Spleen (tissue), 11 donors: ENCODE measurements around the gene ELF4. TPM values are rescaled to one million over a fixed set of nuclear protein-coding genes. Genes with fewer than 3 reads are reported as not detected.

Experiments
- DNase-seq: peaks from one replicate; pipeline ENCODE4 v3.0.0-alpha.2; 2020
- H3K27ac ChIP-seq, 8 donors: fragments of 200-600 bp; sonication (generic) in 7 of 8; 1 replicate in 4 of 8; 2 replicates in 4 of 8; pipeline versions ENCODE4 v1.5.0 to v1.8.0; 2016 to 2021; ENCODE audit warnings: inconsistent platforms in 4 of 8, mild to moderate bottlenecking in 4 of 8, moderate library complexity in 1 of 8
- H3K27me3 ChIP-seq, 7 donors: fragments of 200-600 bp; sonication (generic) in 6 of 7; replicated peaks in 1 of 7; 1 replicate in 4 of 7; 2 replicates in 3 of 7; pipeline versions ENCODE4 v1.5.0 to v1.8.0; 2016 to 2021; ENCODE audit warnings: inconsistent platforms in 3 of 7, mild to moderate bottlenecking in 1 of 7
- H3K36me3 ChIP-seq, 6 donors: fragments of 200-600 bp; sonication (generic) in 5 of 6; 1 replicate in 4 of 6; 2 replicates in 2 of 6; pipeline versions ENCODE4 v1.5.0 to v1.8.0; 2016 to 2021; ENCODE audit warnings: inconsistent platforms in 2 of 6
- H3K4me1 ChIP-seq, 6 donors: fragments of 200-600 bp; sonication (generic) in 5 of 6; 1 replicate in 3 of 6; 2 replicates in 3 of 6; pipeline versions ENCODE4 v1.5.0 to v1.8.0; 2016 to 2021; ENCODE audit warnings: inconsistent platforms in 3 of 6
- H3K4me3 ChIP-seq, 8 donors: fragments of 200-600 bp; sonication (generic) in 7 of 8; 1 replicate in 4 of 8; 2 replicates in 4 of 8; pipeline versions ENCODE4 v1.5.0 to v1.8.0; 2016 to 2021; ENCODE audit warnings: inconsistent platforms in 4 of 8, mild to moderate bottlenecking in 4 of 8, moderate library complexity in 2 of 8
- H3K9me3 ChIP-seq, 8 donors: fragments of 200-600 bp; sonication (generic) in 7 of 8; 1 replicate in 4 of 8; 2 replicates in 4 of 8; pipeline versions ENCODE4 v1.5.0 to v1.8.0; 2016 to 2021; ENCODE audit warnings: inconsistent platforms in 4 of 8
- POLR2A ChIP-seq, 3 donors: fragments of 450-650 bp; IDR thresholded peaks; one replicate each; pipeline ENCODE4 v1.5.1; 2017; ENCODE audit warnings: antibody characterized with exemption in 3 of 3, mild to moderate bottlenecking in 1 of 3
- POLR2AphosphoS5 ChIP-seq, 3 donors: sonication (generic); formaldehyde crosslinking; IDR thresholded peaks; one replicate each; pipeline ENCODE4 v1.5.1; 2017; ENCODE audit warnings: antibody characterized with exemption in 3 of 3
- WGBS, 5 donors: extraction: QIAGEN DNeasy Blood & Tissue Kit in 3 of 5; methylation state at CpG; one replicate each; pipeline versions ENCODE4 v1.1.5 to v1.1.7; 2013 to 2018; 5-methylcytosine and 5-hydroxymethylcytosine counted together
- intact Hi-C: fragments of 100-400 bp; cut with DNase I; formaldehyde crosslinking; loops from one replicate; pipeline ENCODE4 v1.15.0; 2023; ENCODE audit warnings: low total_unique reads
- polyA plus RNA-seq, 3 donors: library from polyadenylated mRNA; stranded (reverse); fragments of 200-250 nt; gene quantifications; one replicate each; pipeline ENCODE4 v1.2.1, GENCODE V29; 2013
- total RNA-seq, 7 donors: library from RNA; depleted of rRNA in 3 of 7; stranded (reverse); fragments of >200 nt in 3 of 7; fragmentation: NEBNext Ultra II Directional in 4 of 7; extraction: Animal tissue kit (Norgen Biotek cat#: 25700) in 4 of 7; gene quantifications; one replicate each; pipeline versions ENCODE4 v1.1.0 to v1.2.1, GENCODE V29; 2016 to 2021
- TF ChIP-seq, protein P1 (sequence below), 11 experiments: fragments of 200-600 bp in 7 of 11; fragments of 450-650 bp in 4 of 11; sonication (generic) in 4 of 11; IDR thresholded peaks in 8 of 11; conservative IDR thresholded peaks in 3 of 11; 1 replicate in 7 of 11; 2 replicates in 4 of 11; pipeline versions ENCODE4 v1.4.0 to v1.8.0; 2016 to 2021; ENCODE audit warnings: antibody characterized with exemption in 11 of 11, inconsistent platforms in 4 of 11, mild to moderate bottlenecking in 1 of 11
- donor health status: healthy with polysubstance abuse.
- donor health status: DM: no; HTN: no; CAD: no; lungs with moderate emphysema.
- donor health status: DM: no; HTN: no; CAD: no.
- donor health status: Bipolar disorder and iron deficiency.
- donor health status: healthy.
- donor health status: DM: no; HTN: no; CAD: no.
- donor health status: DM: yes; HTN: yes; CAD: no.

Gene ELF4
- total and polyA plus RNA-seq, 10 donors, result 6.4 to 35.3 (median 30.4) TPM

GRCh38 chrX:130048686-130049222 lies 61.5 kb downstream of the ELF4 start:
- WGBS, 5 donors, result 68 to 100% (median 97%) methylated on average over 4 of the region's 4 CpGs
- Histone ChIP-seq H3K4me1 (no peaks in the 10 kb centered on the region), H3K9me3 (peaks cover 0 to 7% (median 0%) of the 10 kb centered on the region in 8 donors), H3K4me3 (no peak overlapping the region), H3K27me3 (no peaks in the 10 kb centered on the region), H3K27ac (no peak overlapping the region), H3K36me3 (peaks cover 0 to 100% (median 37%) of the 10 kb centered on the region in 6 donors)
- no peak for DNase-seq
- TF ChIP-seq, protein P1, sequence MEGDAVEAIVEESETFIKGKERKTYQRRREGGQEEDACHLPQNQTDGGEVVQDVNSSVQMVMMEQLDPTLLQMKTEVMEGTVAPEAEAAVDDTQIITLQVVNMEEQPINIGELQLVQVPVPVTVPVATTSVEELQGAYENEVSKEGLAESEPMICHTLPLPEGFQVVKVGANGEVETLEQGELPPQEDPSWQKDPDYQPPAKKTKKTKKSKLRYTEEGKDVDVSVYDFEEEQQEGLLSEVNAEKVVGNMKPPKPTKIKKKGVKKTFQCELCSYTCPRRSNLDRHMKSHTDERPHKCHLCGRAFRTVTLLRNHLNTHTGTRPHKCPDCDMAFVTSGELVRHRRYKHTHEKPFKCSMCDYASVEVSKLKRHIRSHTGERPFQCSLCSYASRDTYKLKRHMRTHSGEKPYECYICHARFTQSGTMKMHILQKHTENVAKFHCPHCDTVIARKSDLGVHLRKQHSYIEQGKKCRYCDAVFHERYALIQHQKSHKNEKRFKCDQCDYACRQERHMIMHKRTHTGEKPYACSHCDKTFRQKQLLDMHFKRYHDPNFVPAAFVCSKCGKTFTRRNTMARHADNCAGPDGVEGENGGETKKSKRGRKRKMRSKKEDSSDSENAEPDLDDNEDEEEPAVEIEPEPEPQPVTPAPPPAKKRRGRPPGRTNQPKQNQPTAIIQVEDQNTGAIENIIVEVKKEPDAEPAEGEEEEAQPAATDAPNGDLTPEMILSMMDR (IDR thresholded peaks at IDR 0.05 in 8 of 11, conservative IDR thresholded peaks at IDR 0.05 in 3 of 11), result no peak
- TF ChIP-seq POLR2AphosphoS5 (IDR thresholded peaks at IDR 0.05) (no peak), POLR2A (IDR thresholded peaks at IDR 0.05) (no peak)
- intact Hi-C loops, result no loop called here

- Histone ChIP-seq H3K27me3 (no peaks in the 10 kb centered on the region), H3K4me3 (no peak overlapping the region), H3K9me3 (peaks cover 0 to 7% (median 0%) of the 10 kb centered on the region in 8 donors), H3K27ac (no peak overlapping the region), H3K36me3 (peaks cover 0 to 100% (median 26%) of the 10 kb centered on the region in 6 donors), H3K4me1 (no peaks in the 10 kb centered on the region)
- no peak for DNase-seq
- TF ChIP-seq POLR2AphosphoS5 (IDR thresholded peaks at IDR 0.05) (no peak), POLR2A (IDR thresholded peaks at IDR 0.05) (no peak)
- TF ChIP-seq, protein P1 (IDR thresholded peaks at IDR 0.05 in 8 of 11, conservative IDR thresholded peaks at IDR 0.05 in 3 of 11), result no peak
- 83 to 100% (median 98%) methylated on average over 3 to 5 of the region's 5 CpGs for WGBS, 5 donors
- intact Hi-C loops, result no loop called here
Observed at GRCh38 chrX:130047416-130047815, 62.9 kb downstream of the ELF4 start.

GRCh38 chrX:130039847-130040246 lies 70.5 kb downstream of the ELF4 start:
- WGBS, 5 donors, result 71 to 100% (median 90%) methylated on average over 2 of the region's 2 CpGs; no CpG with 5 or more reads in 1 of the 5 donors

DNA sequence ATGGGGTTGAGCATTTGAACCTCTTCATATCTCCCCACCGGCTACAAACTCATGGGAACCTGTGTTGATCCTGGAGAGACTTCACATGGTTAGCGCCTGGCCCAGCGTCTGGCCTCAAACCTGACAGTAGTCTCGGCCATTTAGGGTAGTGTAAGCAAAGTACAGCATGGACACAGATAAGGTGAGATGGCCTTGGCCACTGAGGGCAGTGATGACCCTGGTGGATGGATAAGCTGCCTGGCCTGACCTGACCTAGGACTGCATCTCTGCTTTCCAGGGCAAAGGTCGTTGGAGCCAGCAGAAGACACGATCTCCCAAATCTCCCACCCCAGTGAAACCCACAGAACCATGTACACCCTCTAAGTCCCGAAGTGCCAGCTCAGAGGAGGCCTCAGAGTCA lies 76.1 kb downstream of the ELF4 start:
- H3K4me1 ChIP-seq, result no peaks in the 10 kb centered on the region
- WGBS, 5 donors, result 82 to 96% (median 89%) methylated on average over 6 to 7 of the region's 7 CpGs
- H3K9me3 ChIP-seq, result no peaks in the 10 kb centered on the region
- TF ChIP-seq, protein P1 (IDR thresholded peaks at IDR 0.05 in 8 of 11, conservative IDR thresholded peaks at IDR 0.05 in 3 of 11), result no peak
- no peak for TF ChIP-seq POLR2A (IDR thresholded peaks at IDR 0.05)
- no peak for TF ChIP-seq POLR2AphosphoS5 (IDR thresholded peaks at IDR 0.05)
- DNase-seq, result no peak
- H3K4me3 ChIP-seq, result no peak overlapping the region
- H3K36me3 ChIP-seq, result peaks cover 0 to 100% (median 26%) of the 10 kb centered on the region in 6 donors
- H3K27ac ChIP-seq, result no peak overlapping the region
- H3K27me3 ChIP-seq, result no peaks in the 10 kb centered on the region
- intact Hi-C loops, result no loop called here

More at GRCh38 chrX:130039847-130040246, 70.5 kb downstream of the ELF4 start:
- DNase-seq, result no peak
- intact Hi-C loops, result no loop called here
- Histone ChIP-seq H3K9me3 (no peaks in the 10 kb centered on the region), H3K4me1 (no peaks in the 10 kb centered on the region), H3K36me3 (peaks cover 0 to 100% (median 30%) of the 10 kb centered on the region in 6 donors), H3K4me3 (no peak overlapping the region), H3K27me3 (no peaks in the 10 kb centered on the region), H3K27ac (peak overlapping the region in 2 of 8 donors; percentile 16 to 18)
- TF ChIP-seq, protein P1 (IDR thresholded peaks at IDR 0.05 in 8 of 11, conservative IDR thresholded peaks at IDR 0.05 in 3 of 11), result no peak
- no peak for TF ChIP-seq POLR2AphosphoS5 (IDR thresholded peaks at IDR 0.05)
- TF ChIP-seq POLR2A (IDR thresholded peaks at IDR 0.05), result no peak
